GM10847 (cell line): Measurements from ENCODE around the gene CXXC5.

Source experiments
- POLR2A ChIP-seq: IDR thresholded peaks from 2 replicates; pipeline ENCODE4 v1.6.1; 2011; ENCODE audit not compliant: insufficient read length; ENCODE audit errors: extremely low read depth

The CXXC5 gene

GRCh38 chr5:139680368-139681111 lies 32.4 kb downstream of the CXXC5 start:
- no peak for TF ChIP-seq POLR2A

- TF ChIP-seq POLR2A, result no peak
Observed at GRCh38 chr5:139681112-139681458, 32.9 kb downstream of the CXXC5 start.

GRCh38 chr5:139681466-139681865 lies 33.3 kb downstream of the CXXC5 start:
- no peak for TF ChIP-seq POLR2A

- no peak for TF ChIP-seq POLR2A
Observed at GRCh38 chr5:139682016-139682975, 34.1 kb downstream of the CXXC5 start.

- TF ChIP-seq POLR2A, result no peak
Observed at GRCh38 chr5:139683295-139684271, 35.4 kb downstream of the CXXC5 start.

GRCh38 chr5:139684350-139684880 lies 36.3 kb downstream of the CXXC5 start:
- TF ChIP-seq POLR2A, result no peak

- no peak for TF ChIP-seq POLR2A
Observed at GRCh38 chr5:139684881-139685749, 37.0 kb downstream of the CXXC5 start.

- no peak for TF ChIP-seq POLR2A
Observed at GRCh38 chr5:139685886-139686285, 37.7 kb downstream of the CXXC5 start.

GRCh38 chr5:139686356-139686705 lies 38.2 kb downstream of the CXXC5 start:
- TF ChIP-seq POLR2A, result no peak

- no peak for TF ChIP-seq POLR2A
Observed at GRCh38 chr5:139686706-139687441, 38.7 kb downstream of the CXXC5 start.

GRCh38 chr5:139687656-139688055 lies 39.5 kb downstream of the CXXC5 start:
- no peak for TF ChIP-seq POLR2A

GRCh38 chr5:139688088-139688702 lies 40.0 kb downstream of the CXXC5 start:
- TF ChIP-seq POLR2A, result no peak
